ENCODE measurements around the gene NEU2. TPM values are rescaled to one million over a fixed set of nuclear protein-coding genes. Genes with fewer than 3 reads are reported as not detected.
"Not testable (repeated sequence)": the region's sequence is repeated elsewhere in the genome, so short reads cannot be mapped to it uniquely, and the experiment has no call there.

NEU2 gene
- total RNA-seq, 8 experiments from 2014 or later: 0.77 TPM; not detected in 7

GRCh38 chr2:233013650-233014049 lies 18.8 kb upstream of the NEU2 start:
- Histone ChIP-seq H3K4me3 (no peak overlapping the region), H3K4me1 (replicated peaks in 1 of 2) (no peaks in the 10 kb centered on the region), H3K27ac (no peak overlapping the region)
- in situ Hi-C loops (cut with MboI; ENCODE audit: low pct_unique_long_range_greater_than_20kb in 2 of 9, low sequenced_read_pairs in 9 of 9, unreplicated experiment in 9 of 9): no loop called here
- no peak for ATAC-seq (replicated peaks in 6 of 8)
- WGBS, 10 experiments: 88 to 100% (median 89%) methylated on average over 1 of the region's 1 CpG; no CpG with 5 or more reads in 7 of the 10 experiments

- in situ Hi-C loops (cut with MboI; ENCODE audit: low pct_unique_long_range_greater_than_20kb in 2 of 9, low sequenced_read_pairs in 9 of 9, unreplicated experiment in 9 of 9): no loop called here
- no peak for ATAC-seq (replicated peaks in 6 of 8)
- Histone ChIP-seq H3K4me1 (replicated peaks in 1 of 2) (no peaks in the 10 kb centered on the region), H3K4me3 (no peak overlapping the region), H3K27ac (no peak overlapping the region)
- 33 to 100% (median 75%) methylated on average over 1 of the region's 1 CpG; no CpG with 5 or more reads in 4 of the 10 experiments for WGBS, 10 experiments
Measured at GRCh38 chr2:233015019-233015645, 17.3 kb upstream of the NEU2 start.

GRCh38 chr2:233017947-233018346 lies 14.5 kb upstream of the NEU2 start:
- 0 to 100% (median 92%) methylated on average over 1 of the region's 1 CpG; no CpG with 5 or more reads in 2 of the 10 experiments for WGBS, 10 experiments
- in situ Hi-C loops (cut with MboI; ENCODE audit: low pct_unique_long_range_greater_than_20kb in 2 of 9, low sequenced_read_pairs in 9 of 9, unreplicated experiment in 9 of 9): no loop called here
- Histone ChIP-seq H3K4me1 (replicated peaks in 1 of 2) (no peaks in the 10 kb centered on the region), H3K27ac (no peak overlapping the region), H3K4me3 (no peak overlapping the region)
- ATAC-seq (replicated peaks in 6 of 8): no peak

- H3K27ac ChIP-seq; H3K4me3 ChIP-seq; in situ Hi-C loops (cut with MboI; ENCODE audit: low pct_unique_long_range_greater_than_20kb in 2 of 9, low sequenced_read_pairs in 9 of 9, unreplicated experiment in 9 of 9); H3K4me1 ChIP-seq (replicated peaks in 1 of 2); ATAC-seq (replicated peaks in 6 of 8): not testable (repeated sequence)
- WGBS, 10 experiments: 75 to 100% (median 86%) methylated on average over 2 of the region's 4 CpGs; no CpG with 5 or more reads in 7 of the 10 experiments
Measured at GRCh38 chr2:233019610-233020009, 12.9 kb upstream of the NEU2 start.

- no peak overlapping the region for H3K27ac ChIP-seq
- WGBS, 10 experiments: 75 to 100% (median 100%) methylated on average over 1 to 2 of the region's 2 CpGs; no CpG with 5 or more reads in 2 of the 10 experiments
- H3K4me1 ChIP-seq (replicated peaks in 1 of 2): no peaks in the 10 kb centered on the region
- in situ Hi-C loops (cut with MboI; ENCODE audit: low pct_unique_long_range_greater_than_20kb in 2 of 9, low sequenced_read_pairs in 9 of 9, unreplicated experiment in 9 of 9): no loop called here
- H3K4me3 ChIP-seq: no peak overlapping the region
- no peak for ATAC-seq (replicated peaks in 6 of 8)
Measured at GRCh38 chr2:233020454-233020853, 12.0 kb upstream of the NEU2 start.

GRCh38 chr2:233021771-233022170 lies 10.7 kb upstream of the NEU2 start:
- H3K27ac ChIP-seq: no peak overlapping the region
- H3K4me3 ChIP-seq: no peak overlapping the region
- H3K4me1 ChIP-seq (replicated peaks in 1 of 2): no peaks in the 10 kb centered on the region
- in situ Hi-C loops (cut with MboI; ENCODE audit: low pct_unique_long_range_greater_than_20kb in 2 of 9, low sequenced_read_pairs in 9 of 9, unreplicated experiment in 9 of 9): no loop called here
- peak in 1 of 8 experiments; percentile 19 for ATAC-seq (replicated peaks in 6 of 8)
- 0 to 100% (median 75%) methylated on average over 1 to 4 of the region's 8 CpGs; no CpG with 5 or more reads in 5 of the 10 experiments for WGBS, 10 experiments

- no peak overlapping the region for H3K4me3 ChIP-seq
- WGBS, 10 experiments: 73 to 96% (median 86%) methylated on average over 3 to 7 of the region's 8 CpGs; no CpG with 5 or more reads in 6 of the 10 experiments
- no peaks in the 10 kb centered on the region for H3K4me1 ChIP-seq (replicated peaks in 1 of 2)
- in situ Hi-C loops (cut with MboI; ENCODE audit: low pct_unique_long_range_greater_than_20kb in 2 of 9, low sequenced_read_pairs in 9 of 9, unreplicated experiment in 9 of 9): no loop called here
- ATAC-seq (replicated peaks in 6 of 8): no peak
- no peak overlapping the region for H3K27ac ChIP-seq
Measured at GRCh38 chr2:233022561-233022960, 9.9 kb upstream of the NEU2 start.

GRCh38 chr2:233023007-233023760 lies 9.3 kb upstream of the NEU2 start:
- no peak for ATAC-seq (replicated peaks in 6 of 8)
- Histone ChIP-seq H3K4me1 (replicated peaks in 1 of 2) (no peaks in the 10 kb centered on the region), H3K27ac (no peak overlapping the region), H3K4me3 (no peak overlapping the region)
- in situ Hi-C loops (cut with MboI; ENCODE audit: low pct_unique_long_range_greater_than_20kb in 2 of 9, low sequenced_read_pairs in 9 of 9, unreplicated experiment in 9 of 9): no loop called here
- WGBS, 10 experiments: 74 to 100% (median 91%) methylated on average over 1 to 12 of the region's 18 CpGs; no CpG with 5 or more reads in 2 of the 10 experiments

GRCh38 chr2:233023761-233024410 lies 8.6 kb upstream of the NEU2 start:
- in situ Hi-C loops (cut with MboI; ENCODE audit: low pct_unique_long_range_greater_than_20kb in 2 of 9, low sequenced_read_pairs in 9 of 9, unreplicated experiment in 9 of 9): no loop called here
- no peaks in the 10 kb centered on the region for H3K4me1 ChIP-seq (replicated peaks in 1 of 2)
- ATAC-seq (replicated peaks in 6 of 8): no peak
- H3K27ac ChIP-seq: no peak overlapping the region
- 70 to 100% (median 85%) methylated on average over 1 to 5 of the region's 14 CpGs; no CpG with 5 or more reads in 3 of the 10 experiments for WGBS, 10 experiments
- H3K4me3 ChIP-seq: no peak overlapping the region

- Histone ChIP-seq H3K4me1 (replicated peaks in 1 of 2) (no peaks in the 10 kb centered on the region), H3K4me3 (no peak overlapping the region), H3K27ac (no peak overlapping the region)
- WGBS, 10 experiments: 33 to 91% (median 78%) methylated on average over 1 to 4 of the region's 7 CpGs; no CpG with 5 or more reads in 5 of the 10 experiments
- in situ Hi-C loops (cut with MboI; ENCODE audit: low pct_unique_long_range_greater_than_20kb in 2 of 9, low sequenced_read_pairs in 9 of 9, unreplicated experiment in 9 of 9): loop anchor here in 1 of 9 experiments (25.0 kb wide), 1 partner anchor 163 kb away; the partner anchor contains the start of gene SNORC
- no peak for ATAC-seq (replicated peaks in 6 of 8)
Measured at GRCh38 chr2:233025706-233026105, 6.8 kb upstream of the NEU2 start.

- 0 to 100% (median 70%) methylated on average over 1 to 3 of the region's 4 CpGs for WGBS, 10 experiments
- ATAC-seq (replicated peaks in 6 of 8): peak in 3 of 8 experiments; percentile 86 to 96 (median 94)
- no peak overlapping the region for H3K27ac ChIP-seq
- H3K4me1 ChIP-seq (replicated peaks in 1 of 2): peaks cover 0 to 4% of the 10 kb centered on the region in 2 donors
- no peak overlapping the region for H3K4me3 ChIP-seq
- in situ Hi-C loops (cut with MboI; ENCODE audit: low pct_unique_long_range_greater_than_20kb in 2 of 9, low sequenced_read_pairs in 9 of 9, unreplicated experiment in 9 of 9): loop anchor here in 1 of 9 experiments (25.0 kb wide), 1 partner anchor 164 kb away; the partner anchor contains the start of gene SNORC
Measured at GRCh38 chr2:233026198-233026813, 6.2 kb upstream of the NEU2 start.

GRCh38 chr2:233029321-233029720 lies 3.2 kb upstream of the NEU2 start:
- 57 to 100% (median 88%) methylated on average over 1 to 8 of the region's 9 CpGs; no CpG with 5 or more reads in 2 of the 10 experiments for WGBS, 10 experiments
- H3K27ac ChIP-seq: no peak overlapping the region
- no peak for ATAC-seq (replicated peaks in 6 of 8)
- peaks cover 6% of the 10 kb centered on the region in 2 donors for H3K4me1 ChIP-seq (replicated peaks in 1 of 2)
- in situ Hi-C loops (cut with MboI; ENCODE audit: low pct_unique_long_range_greater_than_20kb in 2 of 9, low sequenced_read_pairs in 9 of 9, unreplicated experiment in 9 of 9): loop anchor here in 1 of 9 experiments (25.0 kb wide), 1 partner anchor 167 kb away; the partner anchor contains the start of gene SNORC
- H3K4me3 ChIP-seq: no peak overlapping the region

Data from motor neuron (in vitro differentiated cells).